Tibial nerve (tissue), 4 donors: ENCODE results near the gene UPK1A.

Experiments
- EP300 ChIP-seq, 2 donors: sonication (generic); formaldehyde crosslinking; IDR thresholded peaks; one replicate each; pipeline ENCODE4 v1.6.1; 2017; ENCODE audit warnings: antibody characterized with exemption in 2 of 2, mild to moderate bottlenecking in 1 of 2
- POLR2A ChIP-seq, 2 donors: fragments of 450-650 bp; IDR thresholded peaks; one replicate each; pipeline ENCODE4 v1.6.1; 2017; ENCODE audit warnings: antibody characterized with exemption in 2 of 2, mild to moderate bottlenecking in 2 of 2, moderate library complexity in 2 of 2
- TF ChIP-seq, protein P1 (sequence below), 5 experiments: fragments of 200-600 bp in 3 of 5; fragments of 450-650 bp in 2 of 5; sonication (generic) in 3 of 5; IDR thresholded peaks; one replicate each; pipeline ENCODE4 v1.5.1; 2016 to 2019; ENCODE audit warnings: antibody characterized with exemption in 5 of 5, mild to moderate bottlenecking in 3 of 5, moderate library complexity in 2 of 5

DNA sequence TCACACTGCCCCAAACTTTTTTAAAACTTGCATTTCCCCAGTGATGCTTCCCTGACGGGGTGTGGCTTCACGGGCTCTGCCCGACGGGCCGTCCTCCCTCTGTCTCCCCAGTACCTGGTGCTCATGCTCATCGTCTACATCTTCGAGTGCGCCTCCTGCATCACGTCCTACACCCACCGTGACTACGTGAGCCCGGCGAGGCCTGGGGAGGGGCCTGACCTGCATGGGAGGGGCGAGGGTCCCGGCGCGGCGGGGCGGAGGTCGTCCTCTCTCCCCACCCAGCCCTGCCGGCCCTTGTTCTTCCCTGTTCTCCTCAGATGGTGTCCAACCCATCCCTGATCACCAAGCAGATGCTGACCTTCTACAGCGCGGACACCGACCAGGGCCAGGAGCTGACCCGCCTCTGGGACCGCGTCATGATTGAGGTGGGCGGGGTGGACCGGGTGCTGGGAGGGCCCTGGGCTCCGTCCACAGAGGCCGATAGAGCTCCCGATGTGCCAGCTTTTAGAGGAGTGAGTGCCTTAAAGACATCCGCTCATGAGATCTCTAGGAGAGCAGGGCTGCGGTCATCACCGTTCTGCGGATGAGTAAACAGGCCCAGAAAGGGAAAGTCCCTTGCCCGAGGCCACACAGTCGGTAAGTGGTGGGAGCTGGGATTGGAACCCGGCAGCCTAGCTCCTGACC, 6.9 kb downstream of the UPK1A start:
- TF ChIP-seq, protein P1, sequence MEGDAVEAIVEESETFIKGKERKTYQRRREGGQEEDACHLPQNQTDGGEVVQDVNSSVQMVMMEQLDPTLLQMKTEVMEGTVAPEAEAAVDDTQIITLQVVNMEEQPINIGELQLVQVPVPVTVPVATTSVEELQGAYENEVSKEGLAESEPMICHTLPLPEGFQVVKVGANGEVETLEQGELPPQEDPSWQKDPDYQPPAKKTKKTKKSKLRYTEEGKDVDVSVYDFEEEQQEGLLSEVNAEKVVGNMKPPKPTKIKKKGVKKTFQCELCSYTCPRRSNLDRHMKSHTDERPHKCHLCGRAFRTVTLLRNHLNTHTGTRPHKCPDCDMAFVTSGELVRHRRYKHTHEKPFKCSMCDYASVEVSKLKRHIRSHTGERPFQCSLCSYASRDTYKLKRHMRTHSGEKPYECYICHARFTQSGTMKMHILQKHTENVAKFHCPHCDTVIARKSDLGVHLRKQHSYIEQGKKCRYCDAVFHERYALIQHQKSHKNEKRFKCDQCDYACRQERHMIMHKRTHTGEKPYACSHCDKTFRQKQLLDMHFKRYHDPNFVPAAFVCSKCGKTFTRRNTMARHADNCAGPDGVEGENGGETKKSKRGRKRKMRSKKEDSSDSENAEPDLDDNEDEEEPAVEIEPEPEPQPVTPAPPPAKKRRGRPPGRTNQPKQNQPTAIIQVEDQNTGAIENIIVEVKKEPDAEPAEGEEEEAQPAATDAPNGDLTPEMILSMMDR (IDR thresholded peaks at IDR 0.05): no peak
- TF ChIP-seq POLR2A (IDR thresholded peaks at IDR 0.05) (no peak), EP300 (IDR thresholded peaks at IDR 0.05) (no peak)
